ENCODE data around the gene RPS16. TPM values are rescaled to one million over a fixed set of nuclear protein-coding genes. Genes with fewer than 3 reads are reported as not detected.

RPS16 gene
- 108 and 134 TPM in 2 replicates for total RNA-seq

DNA sequence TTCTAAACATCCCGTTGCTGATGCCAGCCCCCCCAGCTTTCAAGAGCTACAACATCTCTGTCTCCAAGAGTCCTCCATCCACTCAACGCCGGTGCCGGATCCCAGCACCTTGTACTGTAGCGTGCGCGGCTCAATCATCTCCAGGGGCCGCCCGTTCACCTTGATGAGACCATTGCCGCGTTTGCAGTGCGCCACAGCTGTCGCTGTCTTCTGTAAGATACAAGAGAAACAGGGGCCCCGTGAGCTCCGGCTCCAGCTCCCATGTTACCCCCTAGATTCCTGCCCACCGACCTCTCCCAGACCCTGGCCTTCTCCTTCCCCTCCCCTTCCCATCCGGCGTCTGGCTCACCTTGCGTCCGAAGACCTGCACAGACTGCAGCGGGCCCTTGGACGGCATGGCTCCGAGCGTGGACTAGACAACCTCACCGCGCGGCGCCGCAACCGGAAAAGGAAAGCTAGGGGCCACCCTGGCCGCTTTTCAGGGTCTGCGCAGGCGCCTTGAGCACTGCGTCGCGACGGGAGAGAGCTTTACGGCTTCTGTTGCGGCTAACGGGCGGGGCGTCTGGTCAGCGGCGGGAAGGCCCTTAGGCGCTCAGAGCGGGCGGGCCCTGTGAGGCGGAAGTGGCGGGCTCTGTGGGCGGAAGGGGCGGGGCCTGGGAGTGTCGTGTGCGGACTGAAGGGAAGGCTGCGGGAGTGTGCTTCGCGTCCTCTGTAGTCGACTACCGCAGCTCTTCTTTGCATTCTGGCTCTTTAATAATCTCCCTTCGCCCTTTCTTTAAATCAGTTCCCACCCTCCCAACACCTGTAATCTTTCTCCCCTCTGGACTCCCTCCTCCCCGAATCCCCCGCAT, at the start of gene RPS16:
TSS of gene RPS16 (minus strand) at position 451 of the 851 bp plus-strand sequence. CDS start at position 397, 54 bp downstream.

DNA sequence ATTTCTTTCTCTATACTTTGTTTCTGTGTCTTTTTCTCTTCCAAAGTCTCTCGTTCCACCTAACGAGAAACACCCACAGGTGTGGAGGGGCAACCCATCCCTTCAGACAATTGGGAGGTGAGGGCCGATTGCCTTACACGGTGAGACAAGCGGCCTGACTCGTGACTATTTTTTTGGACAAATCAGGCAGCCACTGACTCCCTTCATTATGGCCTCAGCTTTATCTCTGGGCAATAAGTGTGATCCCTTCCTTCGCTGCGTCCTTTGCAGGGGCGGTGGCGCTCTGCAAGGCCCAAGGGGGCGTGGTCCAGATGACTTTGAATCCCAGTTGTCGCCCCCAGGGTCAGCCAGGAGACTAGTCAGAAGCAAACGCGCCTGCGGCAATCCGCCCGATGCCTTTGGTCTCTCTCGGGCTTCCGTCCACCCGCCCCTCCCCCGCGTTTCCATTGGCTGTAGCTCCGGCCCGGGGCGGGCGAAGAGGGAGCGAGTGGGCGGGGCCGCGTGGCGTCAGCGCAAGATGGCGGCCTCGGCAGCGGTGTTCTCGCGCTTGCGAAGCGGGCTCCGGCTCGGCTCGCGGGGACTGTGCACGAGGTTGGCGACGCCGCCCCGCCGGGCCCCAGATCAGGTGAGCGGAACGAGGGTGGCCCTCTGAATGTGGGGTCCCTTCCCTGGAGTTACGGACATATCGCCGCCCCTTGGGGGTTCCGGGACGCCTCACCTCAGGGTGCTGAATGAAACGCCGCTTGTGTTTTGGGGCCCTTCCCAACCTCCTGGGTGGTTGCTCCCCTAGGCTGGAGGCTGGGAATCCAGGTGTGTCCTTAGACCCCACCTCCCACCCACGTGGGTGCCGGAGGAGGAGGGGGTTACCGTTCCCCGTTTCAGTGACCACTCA, 44.8 kb upstream of the RPS16 start, which contains the start of gene TIMM50:
TSS of gene TIMM50 (plus strand) at position 502 of the 892 bp plus-strand sequence. CDS start at position 518, 16 bp downstream.

DNA sequence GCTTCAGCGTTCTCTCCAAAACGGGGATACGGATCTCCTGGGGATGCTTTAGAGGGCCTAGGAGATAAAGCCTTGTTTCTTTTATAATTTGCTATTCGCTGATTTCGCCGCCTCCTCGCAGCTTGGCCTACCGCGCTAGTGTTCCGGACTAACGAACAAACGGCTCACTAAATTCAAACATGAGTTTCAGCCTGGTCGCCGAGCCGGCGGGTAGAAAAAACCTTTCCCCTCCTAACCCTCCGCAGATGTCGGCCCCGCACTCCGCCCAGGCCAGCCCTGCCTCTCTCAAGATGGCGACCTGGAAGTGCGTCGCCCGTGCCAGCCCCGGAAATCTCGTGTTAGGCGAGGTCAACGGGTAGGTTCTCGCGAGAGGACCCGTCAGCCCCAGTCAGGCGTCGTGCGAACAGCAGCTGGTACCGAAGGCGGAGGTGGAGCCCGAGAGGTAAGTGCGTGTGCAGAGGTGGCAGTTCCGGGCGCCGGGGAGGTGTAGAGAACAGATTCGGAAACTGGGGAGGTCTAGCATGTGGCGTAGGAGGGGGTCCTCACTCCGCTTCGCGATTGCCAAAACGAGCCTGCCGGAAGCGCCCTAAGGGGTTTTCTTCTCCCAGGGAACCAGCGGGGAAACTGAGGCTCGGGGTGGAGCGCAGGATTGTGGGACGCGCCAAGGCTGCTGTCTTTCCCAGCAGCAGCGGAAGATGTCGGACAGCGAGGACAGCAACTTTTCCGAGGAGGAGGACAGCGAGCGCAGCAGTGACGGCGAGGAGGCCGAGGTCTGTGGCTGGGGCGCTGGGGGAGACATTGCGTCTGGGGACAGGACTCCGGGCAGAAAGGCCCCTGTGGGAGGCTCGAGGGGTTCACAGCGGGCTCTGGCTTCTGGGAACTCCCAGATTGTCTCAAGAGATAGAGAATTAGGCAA, 9.7 kb upstream of the RPS16 start, which contains the start of gene SUPT5H:
TSS of gene SUPT5H (plus strand) at position 387 of the 916 bp plus-strand sequence. CDS start at position 696, 309 bp downstream.

DNA sequence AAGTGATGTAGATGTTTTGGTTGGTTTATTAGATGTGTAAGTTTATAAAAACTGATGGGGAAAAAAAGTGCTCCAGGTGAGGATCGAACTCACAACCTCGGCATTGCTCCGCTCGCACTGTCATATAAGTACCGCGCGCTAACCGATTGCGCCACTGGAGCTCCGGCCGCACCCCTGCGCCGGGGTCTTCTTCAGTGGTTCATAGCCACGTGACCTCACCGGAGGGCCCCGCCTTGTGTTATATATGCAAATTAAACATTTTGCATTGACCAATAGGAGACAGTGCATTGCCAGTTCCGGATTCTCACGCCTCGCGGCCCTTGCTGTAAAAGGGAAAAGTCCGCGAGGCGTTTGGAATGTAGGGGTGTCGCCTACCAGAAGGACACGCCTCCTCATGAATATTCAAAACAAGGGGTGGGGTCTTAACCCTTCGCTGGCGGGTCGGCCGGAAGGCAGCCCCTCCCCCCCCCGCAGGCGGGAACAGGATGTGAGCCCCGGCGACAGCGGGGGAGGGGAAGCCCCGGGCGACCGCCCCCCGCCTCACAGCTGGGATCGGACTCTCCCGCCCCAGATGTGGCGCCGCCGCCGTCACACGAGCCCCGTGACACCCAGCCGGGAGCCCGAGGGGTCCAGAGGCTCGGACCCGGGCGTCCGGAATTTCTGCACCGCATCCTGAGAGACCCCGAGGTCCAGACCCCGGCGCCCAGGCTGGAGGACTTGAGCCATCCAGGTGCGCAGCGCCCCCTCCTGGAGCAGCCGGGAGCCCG, 23.5 kb downstream of the RPS16 start, which contains the start of gene PLEKHG2:
TSS of gene PLEKHG2 (plus strand) at position 570 of the 767 bp plus-strand sequence. CDS start 1,418 bp downstream, outside the sequence.

DNA sequence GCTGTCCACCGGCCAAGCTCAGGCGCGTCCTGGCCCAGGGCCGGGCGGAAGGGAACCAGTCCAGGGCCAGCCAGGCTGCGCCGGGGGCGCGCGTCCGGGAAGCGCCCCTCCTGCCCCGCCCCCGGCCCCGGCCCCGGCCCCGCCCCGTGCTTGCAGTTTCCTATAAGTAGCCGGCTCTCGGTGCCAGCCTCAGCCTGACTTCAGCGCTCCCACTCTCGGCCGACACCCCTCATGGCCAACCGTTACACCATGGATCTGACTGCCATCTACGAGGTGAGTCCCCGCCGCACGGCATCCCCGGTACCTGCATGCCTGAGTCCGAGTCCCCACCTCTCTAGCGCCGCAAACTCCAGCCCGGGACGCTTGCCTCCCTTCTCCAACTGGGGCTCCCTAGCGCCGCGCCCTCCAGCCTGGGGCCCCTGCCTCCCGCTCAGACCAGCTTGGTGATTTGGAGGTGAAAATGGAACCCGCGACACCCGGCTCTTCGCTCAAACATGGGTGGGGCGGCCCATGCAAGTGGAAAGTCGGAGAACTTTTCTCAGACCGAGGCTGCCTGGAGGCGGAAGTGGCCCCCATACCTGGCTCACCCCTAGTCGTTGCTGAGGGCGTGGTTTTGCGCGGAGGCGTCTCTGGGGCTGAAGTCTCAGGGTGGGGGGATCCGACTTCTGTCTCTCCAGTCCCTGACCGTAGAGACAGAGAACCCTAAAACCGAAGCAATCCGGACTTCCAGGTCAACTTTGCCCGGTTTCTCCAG, 28.9 kb downstream of the RPS16 start, which contains the start of gene ZFP36:
TSS of gene ZFP36 (plus strand) at position 192 of the 754 bp plus-strand sequence. CDS start at position 250, 58 bp downstream.

DNA sequence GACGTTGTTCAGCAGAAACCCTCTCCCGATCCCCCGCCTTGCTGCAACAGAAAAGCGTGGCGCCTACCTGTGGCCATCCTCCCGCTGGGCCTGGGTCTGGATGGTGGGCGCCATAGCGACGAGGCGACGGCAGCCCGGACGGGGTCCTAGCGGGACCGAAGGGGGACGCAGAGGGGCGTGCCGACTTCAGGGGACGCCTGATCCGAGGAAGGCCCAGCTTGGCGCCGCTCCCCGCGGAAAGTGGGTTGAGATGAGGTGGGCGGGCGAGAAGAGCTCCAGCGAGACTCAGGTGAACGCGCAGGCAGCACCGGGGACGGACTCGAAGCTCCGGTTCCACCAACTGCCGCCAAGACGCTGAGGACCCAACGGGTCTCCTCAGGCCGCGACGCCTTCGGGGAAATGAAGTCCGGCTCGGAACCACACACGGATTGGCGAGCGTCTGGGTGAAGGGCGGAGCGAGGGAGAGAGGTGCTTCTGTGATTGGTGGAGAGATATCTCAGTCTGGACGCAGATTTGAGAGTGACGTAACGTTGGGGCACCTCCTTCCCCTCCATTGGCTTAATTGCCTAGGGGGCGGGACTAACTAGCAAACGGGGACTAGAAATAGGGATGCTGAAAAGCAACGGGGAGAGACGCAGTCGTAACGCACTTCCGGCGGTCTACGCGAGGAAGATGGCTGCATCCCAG, 44.9 kb downstream of the RPS16 start, which contains the start of the genes MED29 and PAF1:
TSS of gene MED29 (plus strand) at position 628 of the 687 bp plus-strand sequence. CDS start at position 673, 45 bp downstream.
TSS of gene PAF1 (minus strand) at position 356 of the 687 bp plus-strand sequence. CDS start at position 114, 242 bp downstream.

Other genes starting within 250 kb of the RPS16 start
- not detected in 2 replicates for gene NCCRP1, start 239.0 kb downstream of the RPS16 start, total RNA-seq
- not detected in 2 replicates for gene SYCN, start 231.7 kb downstream of the RPS16 start, total RNA-seq
- not detected in 2 replicates for gene IFNL3, start 190.9 kb downstream of the RPS16 start, total RNA-seq
- not detected in 2 replicates for gene IFNL4, start 187.1 kb downstream of the RPS16 start, total RNA-seq
- gene IFNL2, start 167.6 kb downstream of the RPS16 start, total RNA-seq: not detected in 2 replicates
- not detected in 2 replicates for gene IFNL1, start 139.5 kb downstream of the RPS16 start, total RNA-seq
- gene LRFN1, start 115.1 kb downstream of the RPS16 start, total RNA-seq: 0.22 and 0.43 TPM in 2 replicates
- gene GMFG, start 99.9 kb downstream of the RPS16 start, total RNA-seq: 326 and 329 TPM in 2 replicates
- 21.3 and 27.1 TPM in 2 replicates for gene SAMD4B, start 93.5 kb downstream of the RPS16 start, total RNA-seq
- gene PAF1, start 44.8 kb downstream of the RPS16 start, total RNA-seq: 23.8 and 24.8 TPM in 2 replicates
- gene MED29, start 44.6 kb downstream of the RPS16 start, total RNA-seq: 11.4 and 12.5 TPM in 2 replicates
- 2.0 and 7.6 TPM in 2 replicates for gene ZFP36, start 29.1 kb downstream of the RPS16 start, total RNA-seq
- gene PLEKHG2, start 23.3 kb downstream of the RPS16 start, total RNA-seq: 12.9 and 23.0 TPM in 2 replicates
- gene SUPT5H, start 9.6 kb upstream of the RPS16 start, total RNA-seq: 37.2 and 42.9 TPM in 2 replicates
- 35.5 and 38.6 TPM in 2 replicates for gene TIMM50, start 44.9 kb upstream of the RPS16 start, total RNA-seq
- 0.09 and 0.11 TPM in 2 replicates for gene DLL3, start 63.0 kb upstream of the RPS16 start, total RNA-seq
- gene SELENOV, start 79.2 kb upstream of the RPS16 start, total RNA-seq: not detected in 2 replicates
- gene EID2B, start 96.9 kb upstream of the RPS16 start, total RNA-seq: 2.9 and 5.3 TPM in 2 replicates
- 13.5 and 15.0 TPM in 2 replicates for gene EID2, start 104.2 kb upstream of the RPS16 start, total RNA-seq
- gene LGALS13, start 166.6 kb upstream of the RPS16 start, total RNA-seq: not detected in 2 replicates
- not detected in 2 replicates for gene LGALS16, start 220.0 kb upstream of the RPS16 start, total RNA-seq